ENCODE results near the gene PFKFB2.

The PFKFB2 gene

GRCh38 chr1:207102659-207103058, 49.6 kb downstream of the PFKFB2 start:
- Histone ChIP-seq H3K27me3 (ENCODE audit: low read depth, low read length) (peaks cover 10% of the 10 kb centered on the region), H3K27ac (ENCODE audit: low read length) (no peak overlapping the region), H2AFZ (ENCODE audit: low read depth, low read length) (no peak overlapping the region), H3K9ac (ENCODE audit: low read length) (no peak overlapping the region), H3K4me2 (ENCODE audit: low read length) (no peak overlapping the region), H3K4me1 (ENCODE audit: low read length) (peaks cover 14% of the 10 kb centered on the region), H4K20me1 (ENCODE audit: insufficient read depth, low read length) (no peaks in the 10 kb centered on the region), H3K36me3 (replicated peaks; ENCODE audit: low read depth, low read length) (peaks cover 11% of the 10 kb centered on the region), H3K4me3 (ENCODE audit: low read length) (no peak overlapping the region), H3K79me2 (ENCODE audit: low read length) (no peaks in the 10 kb centered on the region), H3K9me3 (ENCODE audit: insufficient read depth, low read length) (peaks cover 13% of the 10 kb centered on the region; the same call in 1 of the 2 replicates)
- no peak for TF ChIP-seq CTCF (IDR thresholded peaks at IDR 0.05; ENCODE audit: low read depth, low read length)
- no peak for TF ChIP-seq EZH2phosphoT487 (IDR thresholded peaks at IDR 0.05; ENCODE audit: low read depth)

- Histone ChIP-seq H3K4me2 (ENCODE audit: low read length) (no peak within 1 kb of the TSS), H3K36me3 (replicated peaks; ENCODE audit: low read depth, low read length) (peaks cover 11% of the 10 kb centered on the region), H3K9me3 (ENCODE audit: insufficient read depth, low read length) (peaks cover 13% of the 10 kb centered on the region; the same call in 1 of the 2 replicates), H4K20me1 (ENCODE audit: insufficient read depth, low read length) (no peaks in the 10 kb centered on the region), H3K79me2 (ENCODE audit: low read length) (no peaks in the 10 kb centered on the region), H3K9ac (ENCODE audit: low read length) (no peak within 1 kb of the TSS), H2AFZ (ENCODE audit: low read depth, low read length) (no peak within 1 kb of the TSS), H3K4me3 (ENCODE audit: low read length) (no peak within 1 kb of the TSS), H3K4me1 (ENCODE audit: low read length) (peaks cover 7% of the 10 kb centered on the region), H3K27ac (ENCODE audit: low read length) (no peak within 1 kb of the TSS), H3K27me3 (ENCODE audit: low read depth, low read length) (peaks cover 10% of the 10 kb centered on the region)
- TF ChIP-seq CTCF (IDR thresholded peaks at IDR 0.05; ENCODE audit: low read depth, low read length) (no peak), EZH2phosphoT487 (IDR thresholded peaks at IDR 0.05; ENCODE audit: low read depth) (no peak)
These were observed 50.9 kb downstream of the PFKFB2 start, which contains the start of gene C4BPA for GRCh38 chr1:207103892-207104373. Gene C4BPA (plus strand): TSS chr1:207104233. CDS start chr1:207113026, 8,793 bp downstream.

GRCh38 chr1:207109004-207109403, 55.9 kb downstream of the PFKFB2 start:
- Histone ChIP-seq H3K4me3 (ENCODE audit: low read length) (no peak overlapping the region), H3K4me1 (ENCODE audit: low read length) (no peaks in the 10 kb centered on the region), H3K9ac (ENCODE audit: low read length) (no peak overlapping the region), H3K4me2 (ENCODE audit: low read length) (no peak overlapping the region), H3K9me3 (ENCODE audit: insufficient read depth, low read length) (no peaks in the 10 kb centered on the region), H3K79me2 (ENCODE audit: low read length) (no peaks in the 10 kb centered on the region), H4K20me1 (ENCODE audit: insufficient read depth, low read length) (no peaks in the 10 kb centered on the region), H2AFZ (ENCODE audit: low read depth, low read length) (no peak overlapping the region), H3K36me3 (replicated peaks; ENCODE audit: low read depth, low read length) (no peaks in the 10 kb centered on the region), H3K27me3 (ENCODE audit: low read depth, low read length) (no peaks in the 10 kb centered on the region), H3K27ac (ENCODE audit: low read length) (no peak overlapping the region)
- TF ChIP-seq EZH2phosphoT487 (IDR thresholded peaks at IDR 0.05; ENCODE audit: low read depth): no peak
- TF ChIP-seq CTCF (IDR thresholded peaks at IDR 0.05; ENCODE audit: low read depth, low read length): no peak

GRCh38 chr1:207112616-207113296, 59.7 kb downstream of the PFKFB2 start:
- Histone ChIP-seq H3K36me3 (replicated peaks; ENCODE audit: low read depth, low read length) (no peaks in the 10 kb centered on the region), H3K4me3 (ENCODE audit: low read length) (no peak overlapping the region), H2AFZ (ENCODE audit: low read depth, low read length) (no peak overlapping the region), H4K20me1 (ENCODE audit: insufficient read depth, low read length) (no peaks in the 10 kb centered on the region), H3K9me3 (ENCODE audit: insufficient read depth, low read length) (no peaks in the 10 kb centered on the region), H3K27ac (ENCODE audit: low read length) (no peak overlapping the region), H3K4me1 (ENCODE audit: low read length) (no peaks in the 10 kb centered on the region), H3K9ac (ENCODE audit: low read length) (no peak overlapping the region), H3K27me3 (ENCODE audit: low read depth, low read length) (no peaks in the 10 kb centered on the region), H3K79me2 (ENCODE audit: low read length) (no peaks in the 10 kb centered on the region), H3K4me2 (ENCODE audit: low read length) (no peak overlapping the region)
- no peak for TF ChIP-seq CTCF (IDR thresholded peaks at IDR 0.05; ENCODE audit: low read depth, low read length)
- TF ChIP-seq EZH2phosphoT487 (IDR thresholded peaks at IDR 0.05; ENCODE audit: low read depth): no peak

All from OCI-LY3 (cell line).